ENCODE data around the gene SGMS1.

- no peak for TF ChIP-seq CTCF (IDR thresholded peaks at IDR 0.05)
- TF ChIP-seq POLR2AphosphoS5 (IDR thresholded peaks at IDR 0.05), result no peak
- no peak for TF ChIP-seq POLR2A (IDR thresholded peaks at IDR 0.05; ENCODE audit: low read depth)
- no peak for TF ChIP-seq EP300 (IDR thresholded peaks at IDR 0.05)
These were observed 125.3 kb downstream of the SGMS1 start for GRCh38 chr10:50498465-50498864.
